NCI-H2029 (cell line): ENCODE data around the gene ADCY1.
"Not testable (repeated sequence)": the region's sequence is repeated elsewhere in the genome, so short reads cannot be mapped to it uniquely, and the experiment has no call there.

Experiments
- DNase-seq: peaks from one replicate; lab custom pipeline; 2025; lab: John Stamatoyannopoulos, UW

ADCY1 gene

GRCh38 chr7:45759464-45759863 lies 185.3 kb downstream of the ADCY1 start:
- not testable (repeated sequence) for DNase-seq

- not testable (repeated sequence) for DNase-seq
These were observed 187.5 kb downstream of the ADCY1 start for GRCh38 chr7:45761545-45762205.

- not testable (repeated sequence) for DNase-seq
These were observed 188.2 kb downstream of the ADCY1 start for GRCh38 chr7:45762225-45762994.

GRCh38 chr7:45768516-45769394 lies 194.6 kb downstream of the ADCY1 start:
- DNase-seq, result peak; percentile 98

GRCh38 chr7:45769626-45770025 lies 195.5 kb downstream of the ADCY1 start:
- DNase-seq, result not testable (repeated sequence)
